Nephron (organoid): ENCODE measurements around the gene TTC22.
"Not testable (repeated sequence)": the region's sequence is repeated elsewhere in the genome, so short reads cannot be mapped to it uniquely, and the experiment has no call there.

Source experiments
- H3K27ac Mint-ChIP-seq, 3 experiments: 2 replicates each; pipeline ENCODE4 v1.8.0; 2020; ENCODE audit warnings: mixed read lengths in 3 of 3, mild to moderate bottlenecking in 2 of 3, moderate library complexity in 1 of 3
- H3K27me3 Mint-ChIP-seq: 2 replicates; pipeline ENCODE4 v1.8.0; 2021; ENCODE audit warnings: low read depth, mild to moderate bottlenecking, moderate library complexity, mixed read lengths
- H3K36me3 Mint-ChIP-seq: 2 replicates; pipeline ENCODE4 v1.8.0; 2020; ENCODE audit warnings: low read depth, mixed read lengths
- H3K4me1 Mint-ChIP-seq: 2 replicates; pipeline ENCODE4 v1.8.0; 2020; ENCODE audit warnings: mixed read lengths
- H3K4me3 Mint-ChIP-seq, 3 experiments: 2 replicates each; pipeline ENCODE4 v1.8.0; 2020; ENCODE audit warnings: mild to moderate bottlenecking in 3 of 3, mixed read lengths in 3 of 3, moderate library complexity in 2 of 3
- H3K9me3 Mint-ChIP-seq: 2 replicates; pipeline ENCODE4 v1.8.0; 2020; ENCODE audit warnings: mixed read lengths
- CTCF ChIP-seq, 3 experiments: fragments of 200-600 bp; sonication (generic); IDR thresholded peaks; one replicate each; pipeline ENCODE4 v1.5.0; 2021; ENCODE audit warnings: antibody characterized with exemption in 3 of 3; ENCODE audit not compliant: unreplicated experiment in 3 of 3

Gene TTC22

DNA sequence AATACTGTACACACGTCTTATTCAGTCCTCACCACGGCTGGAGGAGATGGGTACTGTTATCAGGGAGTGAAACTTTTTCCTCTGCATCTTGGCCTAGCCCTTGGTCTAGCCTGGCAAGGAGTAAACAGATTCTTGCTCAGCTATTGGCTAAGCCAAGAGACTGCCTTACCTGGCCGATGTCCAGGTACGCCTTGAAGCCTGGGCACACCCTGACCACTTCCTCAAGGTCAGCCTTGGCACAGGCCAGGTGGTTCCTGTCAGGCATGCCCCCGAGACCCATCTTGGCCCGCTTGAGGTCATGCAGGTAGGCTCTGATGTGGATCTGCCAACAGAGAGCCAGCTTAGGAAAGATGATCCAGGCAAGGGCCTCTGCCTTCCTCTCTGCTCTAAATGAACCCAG is 19.0 kb downstream of the TTC22 start:
- Mint-ChIP-seq H3K27me3 (peaks cover 31% of the 10 kb centered on the region), H3K4me1 (no peaks in the 10 kb centered on the region), H3K36me3 (no peaks in the 10 kb centered on the region)

GRCh38 chr1:54781023-54781723 is 19.9 kb downstream of the TTC22 start:
- H3K27ac Mint-ChIP-seq = no peak overlapping the region
- peaks cover 3% of the 10 kb centered on the region for H3K4me1 Mint-ChIP-seq

More for the DNA sequence above, 19.0 kb downstream of the TTC22 start:
- no peak overlapping the region for H3K4me3 Mint-ChIP-seq
- no peak overlapping the region for H3K27ac Mint-ChIP-seq
- no peaks in the 10 kb centered on the region for H3K9me3 Mint-ChIP-seq
- no peak for TF ChIP-seq CTCF (IDR thresholded peaks at IDR 0.05; ENCODE audit: unreplicated experiment in 3 of 3)

DNA sequence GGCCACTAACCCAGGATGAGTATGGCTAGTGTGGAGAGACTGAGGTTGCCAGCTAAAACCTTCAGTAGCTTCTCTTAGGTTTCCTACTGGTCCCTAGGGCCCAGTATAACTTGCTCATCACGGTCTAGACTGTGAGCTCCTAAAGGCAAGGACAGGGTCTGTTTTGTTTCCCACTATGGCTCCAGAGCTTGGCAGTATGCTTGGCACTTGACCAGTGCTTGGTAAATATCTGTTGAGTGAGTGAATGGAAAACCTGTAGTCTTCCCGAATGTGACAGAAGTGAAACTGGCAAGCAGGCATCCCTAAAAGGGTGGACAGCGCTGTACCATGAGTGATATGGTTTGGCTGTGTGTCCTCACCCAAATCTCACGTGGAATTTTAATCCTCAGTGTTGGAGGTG is 23.7 kb downstream of the TTC22 start:
- H3K4me1 Mint-ChIP-seq = peaks cover 6% of the 10 kb centered on the region
- no peaks in the 10 kb centered on the region for H3K9me3 Mint-ChIP-seq
- no peak overlapping the region for H3K27ac Mint-ChIP-seq
- no peak overlapping the region for H3K4me3 Mint-ChIP-seq
- peaks cover 26% of the 10 kb centered on the region for H3K27me3 Mint-ChIP-seq
- TF ChIP-seq CTCF (IDR thresholded peaks at IDR 0.05; ENCODE audit: unreplicated experiment in 3 of 3) = no peak
- H3K36me3 Mint-ChIP-seq = no peaks in the 10 kb centered on the region

More at GRCh38 chr1:54781023-54781723, 19.9 kb downstream of the TTC22 start:
- TF ChIP-seq CTCF (IDR thresholded peaks at IDR 0.05; ENCODE audit: unreplicated experiment in 3 of 3) = no peak
- Mint-ChIP-seq H3K9me3 (no peaks in the 10 kb centered on the region), H3K27me3 (peaks cover 27% of the 10 kb centered on the region), H3K4me3 (no peak overlapping the region), H3K36me3 (no peaks in the 10 kb centered on the region)

- TF ChIP-seq CTCF (IDR thresholded peaks at IDR 0.05; ENCODE audit: unreplicated experiment in 3 of 3) = no peak
- H3K4me1 Mint-ChIP-seq = peaks cover 6% of the 10 kb centered on the region
- no peak overlapping the region for H3K4me3 Mint-ChIP-seq
- no peaks in the 10 kb centered on the region for H3K9me3 Mint-ChIP-seq
- H3K27ac Mint-ChIP-seq = no peak overlapping the region
- H3K36me3 Mint-ChIP-seq = no peaks in the 10 kb centered on the region
- peaks cover 23% of the 10 kb centered on the region for H3K27me3 Mint-ChIP-seq
Measured at GRCh38 chr1:54777011-54777410, 24.1 kb downstream of the TTC22 start.

GRCh38 chr1:54775828-54776721 is 25.0 kb downstream of the TTC22 start:
- H3K27me3 Mint-ChIP-seq = peaks cover 17% of the 10 kb centered on the region
- H3K9me3 Mint-ChIP-seq, H3K36me3 Mint-ChIP-seq, H3K4me1 Mint-ChIP-seq, H3K4me3 Mint-ChIP-seq: not testable (repeated sequence)
- peak overlapping the region in 2 of 3 experiments; percentile 25 to 30 for H3K27ac Mint-ChIP-seq

GRCh38 chr1:54774820-54775498 is 26.2 kb downstream of the TTC22 start:
- H3K36me3 Mint-ChIP-seq = no peaks in the 10 kb centered on the region
- H3K27me3 Mint-ChIP-seq = peaks cover 14% of the 10 kb centered on the region
- no peaks in the 10 kb centered on the region for H3K9me3 Mint-ChIP-seq
- no peak for TF ChIP-seq CTCF (IDR thresholded peaks at IDR 0.05; ENCODE audit: unreplicated experiment in 3 of 3)
- H3K4me3 Mint-ChIP-seq = no peak overlapping the region
- peaks cover 6% of the 10 kb centered on the region for H3K4me1 Mint-ChIP-seq
- H3K27ac Mint-ChIP-seq = no peak overlapping the region
